ENCODE results near the gene TMPRSS13.
"Not testable (repeated sequence)": the region's sequence is repeated elsewhere in the genome, so short reads cannot be mapped to it uniquely, and the experiment has no call there.

TMPRSS13 gene

DNA sequence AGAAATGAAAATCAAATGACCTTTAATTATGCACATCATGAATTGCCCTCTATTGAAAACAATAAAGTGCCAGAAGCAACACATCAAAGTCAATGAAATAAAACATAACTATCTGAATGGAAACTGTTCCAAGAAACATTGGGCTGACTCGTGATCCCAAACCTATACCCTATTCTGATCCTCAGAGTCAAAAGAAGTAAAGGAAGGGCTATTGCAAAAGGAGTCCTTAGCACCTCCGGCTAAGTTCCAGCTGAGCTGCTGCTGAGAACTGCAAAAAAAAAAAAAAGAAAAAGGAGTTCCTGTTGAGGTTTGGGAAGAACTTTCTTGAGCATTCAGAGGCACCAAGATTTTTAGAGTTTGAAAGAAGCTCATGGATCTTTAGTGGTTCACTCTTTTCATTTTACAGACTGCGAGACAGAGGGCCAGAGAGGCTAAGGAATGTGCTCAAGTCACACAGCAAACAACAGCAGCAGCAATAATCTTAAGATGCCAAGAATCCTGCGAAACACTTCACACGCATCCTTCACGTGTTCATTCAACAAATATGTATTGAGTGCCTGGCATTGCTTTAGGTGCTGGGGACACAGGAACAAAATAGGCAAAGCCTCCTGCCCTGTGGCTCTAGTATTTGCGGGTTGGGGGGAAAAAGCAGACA lies 841 bp upstream of the TMPRSS13 start:
- no peak for DNase-seq

DNA sequence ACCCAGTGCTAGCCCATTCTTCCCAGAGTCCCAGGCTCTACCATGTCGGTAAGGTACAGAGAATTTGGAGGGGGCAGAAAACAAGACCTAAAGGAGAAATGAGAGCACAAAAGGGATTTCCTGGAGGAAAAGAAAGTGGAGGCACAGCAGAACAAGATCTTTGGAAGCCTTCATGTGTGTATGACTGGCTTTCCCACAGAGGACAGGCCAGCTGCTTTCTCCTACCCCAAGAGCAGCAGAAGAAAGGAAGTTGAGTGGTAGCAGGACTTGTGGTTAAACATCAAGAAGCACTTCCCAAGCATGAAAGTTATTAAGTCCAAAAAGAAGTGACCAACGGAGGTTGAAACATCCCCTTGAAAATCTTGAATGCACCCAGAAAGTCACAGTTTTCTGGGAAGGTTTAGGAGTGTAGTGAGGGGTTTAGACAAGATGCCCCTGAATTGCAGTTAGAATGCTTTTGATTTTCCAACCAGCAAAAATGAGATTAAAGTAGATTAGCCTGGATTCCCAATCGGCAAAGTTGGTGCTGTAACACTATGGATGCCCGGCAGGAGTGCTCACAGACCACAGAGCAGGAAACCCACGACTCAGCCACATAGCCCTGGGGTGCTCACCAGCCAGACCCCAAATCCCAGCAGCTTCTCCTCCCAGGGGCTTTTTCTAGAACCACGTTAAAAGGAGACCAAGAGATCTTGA lies 608 bp downstream of the TMPRSS13 start:
- no peak for DNase-seq

DNA sequence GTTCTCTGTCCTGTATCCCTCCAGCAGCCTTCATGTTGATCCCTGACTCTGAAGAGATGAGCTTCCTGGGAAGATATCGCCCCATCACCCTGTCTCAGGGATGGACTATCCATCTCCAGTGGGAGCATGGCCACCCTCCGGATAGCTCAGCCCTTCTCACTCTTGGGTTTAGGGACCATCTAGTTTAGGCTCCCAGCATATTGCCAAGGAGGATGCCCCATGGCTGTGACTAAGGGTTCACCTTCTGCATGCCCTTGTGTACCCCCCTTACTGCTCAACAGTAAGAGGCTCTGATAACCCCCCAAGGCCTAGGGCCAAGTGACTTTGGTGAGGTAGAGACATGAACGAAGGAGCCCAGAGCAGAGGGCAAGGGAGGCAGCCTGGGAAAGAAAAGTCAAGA lies 1.3 kb downstream of the TMPRSS13 start:
- DNase-seq = no peak

DNA sequence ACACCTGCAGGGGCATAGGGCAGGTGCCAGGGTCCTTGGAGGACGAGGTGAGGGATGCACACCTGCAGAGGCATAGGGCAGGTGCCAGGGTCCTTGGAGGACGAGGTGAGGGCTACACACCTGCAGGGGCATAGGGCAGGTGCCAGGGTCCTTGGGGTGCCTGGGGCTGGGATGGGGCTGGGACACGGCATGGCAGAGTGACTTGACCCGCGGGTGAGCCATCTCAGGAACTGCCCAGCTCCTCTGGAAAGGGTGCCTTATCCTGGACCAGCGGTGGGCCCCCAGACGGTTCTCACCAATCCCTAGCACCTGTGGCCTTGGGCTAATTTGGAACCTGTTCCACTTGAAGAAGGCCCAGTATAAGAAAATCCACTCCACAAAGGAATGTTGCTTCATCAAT lies 3.0 kb downstream of the TMPRSS13 start:
- not testable (repeated sequence) for DNase-seq

DNA sequence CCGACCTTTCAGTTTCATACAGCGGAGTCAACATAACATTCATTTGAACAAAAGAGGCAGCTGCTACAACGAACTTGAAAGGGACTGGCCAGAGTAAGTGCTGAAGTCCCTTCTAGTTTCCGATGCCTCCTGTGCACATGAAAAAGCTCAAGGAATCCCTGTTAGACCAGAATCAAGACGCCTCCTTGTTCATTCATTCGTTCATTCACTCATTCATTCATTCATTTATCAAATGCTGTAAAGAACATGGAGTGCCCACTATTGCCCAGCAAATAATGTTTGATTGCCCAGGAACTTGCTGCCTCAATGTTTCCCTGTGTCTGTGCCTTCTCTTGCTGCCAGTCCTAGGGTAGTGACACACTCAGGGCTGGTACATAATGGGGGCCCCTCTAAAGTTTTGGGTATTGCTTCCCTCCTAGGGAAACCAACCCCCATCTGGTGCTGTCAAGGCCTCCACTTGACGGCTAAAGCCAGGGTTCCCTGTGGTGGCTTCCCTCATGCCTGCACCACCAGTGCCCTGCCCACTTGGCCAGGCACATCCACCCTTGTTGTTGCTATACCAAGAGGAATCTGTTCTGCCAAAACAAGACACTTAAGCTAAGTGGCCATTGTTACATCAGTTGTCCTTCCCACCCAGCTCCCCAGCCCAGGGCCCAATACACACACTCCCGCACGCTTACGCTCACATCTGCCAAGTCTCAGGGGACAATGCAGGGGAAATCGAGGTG lies 3.8 kb downstream of the TMPRSS13 start:
- no peak for DNase-seq

DNA sequence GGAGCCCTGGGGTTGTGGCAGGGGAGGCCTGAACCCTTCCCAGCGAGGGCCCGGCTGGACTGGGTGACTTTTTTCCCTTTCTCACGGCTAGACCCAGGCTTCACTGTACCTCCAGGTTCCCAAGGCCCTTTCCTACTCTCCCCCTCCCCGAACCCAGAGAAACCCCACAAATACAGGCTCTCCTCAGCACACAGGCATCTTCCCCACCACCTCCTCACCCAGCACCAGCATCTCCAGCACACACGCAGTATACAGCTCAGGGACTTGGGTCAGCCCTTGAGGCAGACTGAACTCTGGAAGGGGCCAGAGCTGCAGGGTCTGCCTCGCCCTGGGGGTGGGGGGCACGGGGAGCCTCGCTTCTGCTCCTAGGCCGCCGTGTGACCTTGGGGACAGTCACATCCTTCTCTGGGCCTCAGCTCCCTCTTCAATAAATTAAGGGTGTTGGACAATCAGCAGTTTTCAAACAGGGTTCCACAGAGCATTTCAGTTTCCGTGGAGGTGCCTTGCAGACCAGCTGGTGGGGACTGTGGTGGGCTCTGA lies 4.5 kb downstream of the TMPRSS13 start:
- no peak for DNase-seq

DNA sequence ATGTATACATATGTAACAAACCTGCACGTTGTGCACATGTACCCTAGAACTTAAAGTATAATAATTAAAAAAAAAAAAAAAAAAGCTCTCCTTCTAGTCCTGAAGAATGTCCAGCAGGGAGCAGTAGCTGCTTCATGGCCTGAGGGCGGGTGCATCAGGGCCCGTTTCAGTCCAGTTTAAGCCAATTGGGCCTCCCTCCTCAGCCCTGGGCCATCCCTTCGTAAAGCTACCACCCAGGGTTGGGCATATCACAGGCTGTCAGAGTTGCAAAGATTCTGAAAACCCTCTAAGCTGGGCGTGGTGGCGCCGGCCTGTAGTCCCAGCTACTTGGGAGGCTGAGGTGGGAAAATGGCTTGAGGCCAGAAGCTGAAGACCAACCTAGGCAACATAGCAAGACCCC lies 5.4 kb downstream of the TMPRSS13 start:
- DNase-seq = no peak

DNA sequence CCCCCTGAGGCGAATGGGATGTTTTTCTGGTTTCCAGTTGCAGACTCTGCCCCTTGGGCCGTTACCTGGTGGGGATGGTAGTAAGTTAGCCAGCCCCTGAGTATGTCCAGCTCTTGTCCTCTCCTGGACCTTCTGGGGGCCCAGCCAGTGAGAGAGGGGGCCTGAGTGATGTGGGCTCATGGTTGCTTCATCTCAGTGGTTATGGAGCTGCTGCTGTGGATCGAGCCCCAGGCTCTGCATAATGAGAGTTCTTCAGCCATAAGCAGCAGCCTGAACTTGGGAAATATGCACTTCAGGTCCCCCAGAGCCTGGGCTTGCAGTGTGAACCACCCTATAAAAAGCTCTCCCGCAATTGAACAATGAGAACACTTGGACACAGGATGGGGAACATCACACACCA lies 5.9 kb downstream of the TMPRSS13 start:
- no peak for DNase-seq

DNA sequence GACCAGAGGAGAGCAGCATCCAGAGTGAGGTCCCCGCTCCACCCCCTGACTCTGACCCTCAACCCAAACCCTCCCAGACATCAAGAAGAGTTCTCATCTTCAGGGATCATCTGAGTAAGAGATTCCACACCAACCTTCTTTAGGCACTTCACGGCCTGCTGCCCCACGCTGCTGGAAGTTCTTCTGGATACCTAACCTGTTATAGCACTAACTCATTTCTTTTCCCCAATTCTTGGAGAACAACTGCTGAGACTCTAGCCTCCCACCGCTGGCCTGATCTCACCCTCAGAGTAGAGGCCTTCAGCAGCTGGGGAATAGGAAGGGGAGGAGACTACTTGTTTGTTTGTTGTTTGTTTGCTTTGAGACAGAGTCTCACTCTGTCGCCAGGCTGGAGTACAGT lies 7.3 kb downstream of the TMPRSS13 start:
- DNase-seq = no peak

DNA sequence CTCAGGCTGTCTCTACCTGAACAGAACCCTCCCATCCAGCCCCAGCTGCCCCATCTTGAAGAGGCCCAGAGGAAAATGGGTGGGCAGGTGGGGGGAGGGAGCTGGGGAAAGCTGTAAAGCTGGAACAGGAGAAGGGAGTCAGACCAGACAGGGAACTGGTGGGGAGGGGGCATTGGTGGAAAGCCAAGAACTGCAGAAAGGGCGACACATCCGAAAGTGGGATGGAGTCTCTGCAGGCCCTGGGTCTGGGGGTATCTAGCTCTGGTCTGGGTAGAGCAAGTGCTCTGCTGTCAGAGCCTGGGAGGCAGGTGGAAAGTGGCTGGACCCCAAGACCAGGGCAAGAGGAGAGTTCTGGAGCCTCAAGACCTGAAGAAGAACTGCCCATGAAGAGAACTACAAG lies 7.7 kb downstream of the TMPRSS13 start:
- no peak for DNase-seq

DNA sequence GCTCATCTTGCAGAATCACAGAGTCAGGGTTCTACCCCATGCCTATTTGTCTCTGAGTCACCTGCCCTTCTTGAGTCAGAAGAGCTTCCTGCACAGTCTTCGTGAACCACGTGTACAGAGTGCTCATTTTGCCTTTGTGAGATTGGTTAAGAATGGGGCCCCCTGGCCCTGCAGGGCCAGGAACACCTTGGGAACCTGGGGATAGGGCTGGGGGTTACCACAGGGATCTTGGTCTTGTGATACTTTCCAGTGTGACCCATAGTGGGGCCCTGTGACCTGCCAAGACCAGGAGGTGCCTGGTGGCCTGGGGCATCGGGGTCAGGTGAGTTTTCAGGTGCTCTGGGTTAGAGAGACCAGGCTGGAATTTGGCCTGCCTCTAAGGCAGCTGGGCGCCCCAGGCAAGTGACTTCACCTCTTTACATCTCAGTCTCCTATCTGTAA lies 9.4 kb downstream of the TMPRSS13 start:
- no peak for DNase-seq

DNA sequence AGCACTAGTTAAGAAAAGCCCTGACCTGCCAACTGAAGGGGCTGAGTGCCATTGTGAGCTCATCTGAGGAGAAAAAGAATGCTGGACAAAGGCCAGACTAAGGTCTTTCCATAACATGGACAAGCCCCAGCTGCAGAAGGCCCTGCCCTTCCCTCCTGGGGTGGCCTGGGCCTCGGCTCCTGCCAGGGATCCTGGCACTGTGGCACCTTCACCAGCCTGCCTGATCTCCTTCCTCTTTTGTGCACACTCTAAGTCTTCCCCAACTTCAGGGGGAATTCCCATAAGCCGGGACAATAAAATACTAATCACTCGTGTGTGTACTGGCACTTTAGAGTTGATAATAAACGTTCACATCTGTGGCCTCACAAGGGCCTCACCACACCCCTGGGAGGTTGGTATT lies 9.9 kb downstream of the TMPRSS13 start:
- DNase-seq = peak; percentile 18

DNA sequence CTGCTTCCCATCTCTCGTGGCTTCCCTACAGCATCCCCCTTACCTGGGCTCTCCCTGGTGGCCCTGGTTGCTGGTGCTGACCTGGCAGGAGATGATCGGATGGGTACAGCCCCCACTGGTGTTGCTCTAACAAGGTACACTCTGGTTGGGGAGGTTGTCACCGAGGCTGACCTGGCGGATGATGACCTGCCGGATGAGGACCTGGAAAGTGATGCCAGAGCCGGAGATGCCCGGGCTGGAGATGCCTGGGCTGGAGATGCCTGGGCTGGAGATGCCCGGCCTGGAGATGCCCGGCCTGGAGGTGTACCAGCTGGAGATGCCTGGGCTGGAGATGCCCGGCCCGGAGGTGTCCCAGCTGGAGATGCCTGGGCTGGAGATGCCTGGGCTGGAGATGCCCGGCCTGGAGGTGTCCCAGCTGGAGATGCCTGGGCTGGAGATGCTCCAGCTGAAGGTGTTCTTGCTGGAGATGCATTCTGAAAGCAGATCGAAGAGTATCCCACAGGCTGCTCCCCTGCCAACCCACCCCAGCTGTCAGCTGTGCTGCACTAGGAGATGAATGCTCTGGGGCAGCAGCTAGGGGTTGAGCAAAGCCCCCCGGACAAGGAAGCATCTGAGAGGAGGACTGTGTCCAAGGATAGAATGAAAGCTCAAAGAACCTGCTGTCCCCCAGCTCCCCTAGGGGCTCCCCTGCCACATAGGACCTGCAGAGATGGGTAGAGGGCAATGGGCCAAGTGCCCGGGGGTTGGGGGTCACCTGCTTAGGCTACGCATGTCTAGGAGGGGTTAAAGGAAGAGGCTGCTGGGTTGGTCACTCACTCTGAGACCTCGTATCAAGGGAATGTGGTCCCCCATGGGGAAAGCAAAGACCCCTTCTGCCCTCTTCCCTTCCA lies 10.6 kb downstream of the TMPRSS13 start:
- no peak for DNase-seq

DNA sequence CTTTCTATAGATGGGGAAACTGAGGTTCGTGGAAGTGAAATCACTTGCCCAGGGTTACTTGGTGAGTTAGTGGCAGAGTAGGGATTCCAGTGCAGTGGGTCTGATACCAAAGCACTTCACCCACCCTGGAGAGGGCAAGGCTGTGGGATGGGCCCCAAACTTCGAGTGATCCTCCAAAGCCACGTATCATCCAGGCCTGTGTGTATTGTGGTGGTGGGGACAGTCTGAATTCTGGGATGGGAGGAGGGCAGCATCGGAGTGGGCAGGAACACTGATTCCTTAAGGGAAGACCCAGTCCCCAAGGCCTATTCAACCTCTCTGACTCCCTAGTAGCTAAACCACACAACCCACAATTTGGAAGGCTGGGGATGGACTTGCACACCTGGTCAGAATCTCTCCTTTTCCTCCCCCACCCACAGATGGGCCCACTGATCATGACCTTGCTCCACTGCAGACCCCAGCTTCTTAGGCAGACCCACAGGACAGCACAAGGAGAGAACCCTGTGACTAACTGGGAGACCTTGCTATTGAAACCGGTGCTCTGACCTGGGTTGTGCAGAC lies 11.5 kb downstream of the TMPRSS13 start:
- no peak for DNase-seq

DNA sequence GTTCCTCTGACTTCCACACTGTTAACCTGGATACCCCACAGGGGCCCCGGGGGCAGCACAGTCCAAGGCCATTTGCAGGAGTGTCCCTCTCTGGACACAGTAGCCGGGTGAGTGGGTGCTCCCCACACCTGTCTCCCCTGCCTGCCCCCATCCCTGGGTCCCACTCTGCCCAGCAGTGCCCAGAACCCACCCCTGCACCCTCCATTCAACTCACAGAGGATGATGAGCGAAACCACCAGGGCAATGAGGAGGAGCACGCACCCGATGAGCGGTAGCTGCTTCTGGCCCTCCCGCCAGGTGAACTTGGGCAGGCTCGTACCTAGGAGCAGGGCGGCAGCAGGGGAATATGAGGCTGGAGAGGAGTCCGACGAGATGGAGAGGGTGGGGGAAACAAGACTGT lies 12.2 kb downstream of the TMPRSS13 start:
- no peak for DNase-seq

DNA sequence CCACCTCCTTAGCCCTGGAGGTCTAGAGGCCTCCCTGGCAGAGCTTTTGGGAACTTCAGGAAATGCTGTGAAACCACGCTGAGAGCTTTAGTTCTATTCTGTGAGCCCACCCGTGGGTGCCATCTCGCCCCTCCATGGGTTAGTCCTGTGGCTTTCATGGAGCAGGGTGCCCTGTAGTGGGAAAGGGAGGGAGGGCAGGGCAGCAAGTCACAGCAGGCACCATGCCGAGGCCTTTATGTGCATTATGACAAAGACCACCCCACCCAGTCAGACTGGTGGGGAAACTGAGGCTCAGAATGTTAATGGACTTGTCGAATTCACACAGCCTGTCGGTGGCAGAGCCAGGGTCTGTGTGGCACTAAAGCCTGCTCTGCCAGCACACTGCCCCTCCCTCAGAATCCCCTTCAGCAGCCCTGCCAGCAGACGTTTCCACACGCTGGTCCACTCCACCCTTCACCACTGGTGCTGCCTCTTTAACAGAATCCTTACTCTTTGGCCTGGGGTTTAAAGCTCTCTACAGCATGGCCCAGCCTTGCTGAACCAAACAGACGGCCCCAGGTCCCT lies 13.4 kb downstream of the TMPRSS13 start:
- no peak for DNase-seq

DNA sequence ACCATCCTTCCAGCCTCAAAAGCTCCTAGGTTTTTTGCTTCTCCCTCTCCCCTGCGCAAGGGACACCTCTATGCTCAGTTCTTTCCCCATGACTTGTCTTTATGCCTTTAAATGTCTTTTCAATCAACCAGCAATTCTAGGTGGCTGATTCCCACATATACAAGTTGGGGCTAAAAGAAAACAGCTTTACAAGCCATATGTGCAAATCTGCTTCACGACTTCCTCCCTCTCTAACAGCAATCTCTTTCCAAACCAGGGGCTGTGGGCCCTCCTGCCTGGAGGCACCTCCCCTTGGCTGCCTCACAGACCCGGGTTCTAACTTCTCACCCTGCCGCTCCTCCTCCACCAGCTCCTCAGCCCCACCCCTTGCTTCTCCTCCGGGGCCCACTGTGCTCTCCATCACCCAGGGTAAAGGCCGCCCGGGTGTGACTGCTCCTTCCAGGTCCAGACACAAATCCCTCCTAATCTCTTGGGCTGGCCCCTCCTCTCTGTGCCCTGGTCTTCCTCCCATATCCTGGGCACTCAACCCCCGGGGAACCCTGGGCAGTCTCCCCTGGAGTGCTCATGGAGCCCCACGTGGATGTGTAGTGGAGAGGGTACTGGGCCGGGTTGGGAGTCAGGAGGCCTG lies 14.1 kb downstream of the TMPRSS13 start:
- DNase-seq = no peak

DNA sequence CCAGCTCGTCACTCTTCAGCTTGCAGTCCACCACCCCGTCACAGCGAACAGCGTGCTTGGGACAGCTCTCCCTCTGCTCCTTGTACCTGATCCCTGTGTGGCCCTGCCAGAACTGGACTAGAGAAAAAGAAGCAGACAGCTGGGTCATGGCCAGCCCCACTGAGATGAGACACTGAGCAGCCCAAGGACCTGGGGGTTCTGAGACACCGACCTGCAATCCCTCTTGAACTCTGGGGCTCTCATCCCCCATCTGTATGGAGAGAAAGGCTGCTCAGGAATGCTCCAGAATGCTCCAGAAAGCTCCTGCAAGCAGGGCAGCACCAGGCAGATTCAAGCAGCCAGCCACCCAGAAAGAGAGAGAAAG lies 14.8 kb downstream of the TMPRSS13 start:
- DNase-seq = no peak

DNA sequence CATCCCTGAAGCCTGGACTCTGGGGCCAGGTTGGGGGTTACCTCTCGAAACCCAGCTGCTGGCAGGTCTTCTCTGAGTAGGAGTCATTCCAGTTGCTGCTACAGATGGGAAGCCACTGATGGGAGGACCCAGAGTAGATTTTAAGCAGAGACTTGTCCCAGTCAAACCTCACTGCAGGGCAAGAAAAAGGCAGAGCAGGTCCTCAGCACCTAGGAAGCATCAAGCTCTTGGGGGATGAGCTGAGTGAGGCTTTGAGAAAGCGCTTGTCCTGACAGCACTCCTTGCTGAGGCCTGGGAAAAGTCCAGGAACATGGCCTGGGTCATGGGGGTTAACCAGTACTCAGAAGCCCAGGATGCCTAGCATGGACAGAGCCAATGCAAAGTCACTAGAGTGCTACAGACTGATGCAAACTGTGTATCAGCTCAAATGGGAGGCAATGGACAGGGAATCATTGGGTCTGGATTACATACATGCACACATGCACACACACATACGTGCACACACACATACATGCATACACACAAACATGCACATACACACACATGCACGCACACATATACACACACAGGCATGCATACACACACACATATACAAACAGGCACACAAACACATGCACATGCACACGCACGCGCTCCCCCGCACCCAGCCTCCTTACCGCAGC lies 15.3 kb downstream of the TMPRSS13 start:
- no peak for DNase-seq

DNA sequence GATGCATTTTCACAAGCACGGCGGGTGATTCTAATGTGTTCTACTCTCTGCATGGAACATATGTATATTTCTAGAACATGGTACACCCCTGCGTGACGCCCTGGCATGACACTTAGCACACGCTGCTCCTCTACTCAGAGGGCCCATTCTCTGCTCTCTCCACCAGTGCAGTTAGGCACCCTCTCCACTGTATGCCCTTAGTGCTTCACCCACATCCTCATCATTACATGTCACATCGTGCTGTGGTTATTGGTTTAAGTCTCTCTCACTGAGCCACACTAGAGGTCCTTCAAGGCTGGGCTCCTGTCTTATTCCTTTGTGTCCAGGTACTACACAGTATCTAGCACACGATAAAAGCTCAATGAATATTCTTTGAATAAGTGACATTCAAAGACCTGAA lies 16.7 kb downstream of the TMPRSS13 start:
- DNase-seq = no peak

DNA sequence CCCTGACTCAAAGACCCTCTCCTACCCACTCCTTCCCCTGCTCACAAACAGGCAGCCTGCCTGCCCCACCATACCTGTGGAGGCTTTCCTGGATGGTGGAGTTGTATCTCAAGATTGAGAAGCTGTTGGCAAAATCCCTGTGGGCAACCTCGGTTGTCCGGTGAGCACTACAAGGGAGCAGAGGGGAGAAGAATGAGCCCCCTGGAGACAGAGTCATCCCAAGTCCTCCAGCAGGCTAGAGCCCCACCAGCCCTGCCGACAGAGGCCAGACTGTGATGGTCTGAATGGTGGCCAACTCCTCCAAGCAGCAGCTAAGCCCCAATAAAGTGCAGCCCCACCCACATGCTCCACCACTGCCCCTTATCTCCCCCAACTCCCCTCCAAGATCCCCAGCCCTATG lies 17.5 kb downstream of the TMPRSS13 start:
- peak; percentile 18 for DNase-seq
